GM23338 (cell line): ENCODE results near the gene RMDN3. TPM values are rescaled to one million over a fixed set of nuclear protein-coding genes. Genes with fewer than 3 reads are reported as not detected.

Experiments used
- ATAC-seq: fragments of 200-7000 bp; cut with Tn5 transposase; 3 replicates; pipeline ENCODE4 v1.9.1; 2020
- DNase-seq: peaks from one replicate; pipeline ENCODE4 v3.0.0-alpha.2; 2015; ENCODE audit warnings: low spot score
- H2AFZ ChIP-seq: fragments of 200-600 bp; sonication (generic); 2 replicates; pipeline ENCODE4 v1.8.0; 2016; ENCODE audit warnings: antibody characterized with exemption, mild to moderate bottlenecking, moderate library complexity
- H3F3A ChIP-seq: fragments of 200-600 bp; sonication (generic); replicated peaks from 2 replicates; pipeline ENCODE4 v1.8.0; 2017; ENCODE audit warnings: antibody characterized with exemption, mixed run types, low read depth
- H3K27ac ChIP-seq: fragments of 200-600 bp; sonication (generic); 2 replicates; pipeline ENCODE4 v1.6.1; 2016; ENCODE audit warnings: low read depth
- H3K27me3 ChIP-seq: fragments of 200-600 bp; sonication (generic); 2 replicates; pipeline ENCODE4 v1.8.0; 2016; ENCODE audit warnings: mild to moderate bottlenecking, mixed run types, moderate library complexity; ENCODE audit not compliant: insufficient read depth
- H3K36me3 ChIP-seq: fragments of 200-600 bp; sonication (generic); 2 replicates; pipeline ENCODE4 v1.8.0; 2016; ENCODE audit warnings: mild to moderate bottlenecking; ENCODE audit not compliant: insufficient read depth
- H3K4me1 ChIP-seq: fragments of 200-600 bp; sonication (generic); 2 replicates; pipeline ENCODE4 v1.8.0; 2016; ENCODE audit warnings: mild to moderate bottlenecking, moderate library complexity; ENCODE audit not compliant: insufficient read depth
- H3K4me2 ChIP-seq: fragments of 200-600 bp; sonication (generic); 2 replicates; pipeline ENCODE4 v1.7.1; 2017; ENCODE audit warnings: mixed run types
- H3K4me3 ChIP-seq: fragments of 200-600 bp; sonication (generic); 2 replicates; pipeline ENCODE4 v1.6.1; 2016; ENCODE audit warnings: mixed run types
- H3K79me2 ChIP-seq: fragments of 200-600 bp; sonication (generic); replicated peaks from 2 replicates; pipeline ENCODE4 v1.8.0; 2017; ENCODE audit warnings: mild to moderate bottlenecking; ENCODE audit not compliant: insufficient read depth
- H3K9me2 ChIP-seq: fragments of 200-600 bp; sonication (generic); 2 replicates; pipeline ENCODE4 v1.8.0; 2017; ENCODE audit not compliant: insufficient read depth
- H4K20me1 ChIP-seq: fragments of 200-600 bp; sonication (generic); replicated peaks from 2 replicates; pipeline ENCODE4 v1.8.0; 2017; ENCODE audit warnings: mild to moderate bottlenecking; ENCODE audit not compliant: insufficient read depth
- H3K27ac Mint-ChIP-seq: 2 replicates; pipeline ENCODE4 v1.8.0; 2020; ENCODE audit warnings: inconsistent platforms, mild to moderate bottlenecking, moderate library complexity, mixed read lengths
- H3K27me3 Mint-ChIP-seq: 3 replicates; pipeline ENCODE4 v1.8.0; 2022; ENCODE audit warnings: low read depth, mild to moderate bottlenecking, moderate library complexity, mixed read lengths, inconsistent platforms; ENCODE audit not compliant: insufficient read depth, poor library complexity
- H3K36me3 Mint-ChIP-seq: 3 replicates; pipeline ENCODE4 v1.8.0; 2021; ENCODE audit warnings: low read depth, mild to moderate bottlenecking, inconsistent platforms, moderate library complexity, mixed read lengths
- H3K4me1 Mint-ChIP-seq: 3 replicates; pipeline ENCODE4 v1.8.0; 2020; ENCODE audit warnings: mild to moderate bottlenecking, inconsistent platforms, mixed read lengths
- H3K4me3 Mint-ChIP-seq: 3 replicates; pipeline ENCODE4 v1.8.0; 2021; ENCODE audit warnings: moderate library complexity, mild to moderate bottlenecking, inconsistent platforms, mixed read lengths
- H3K9me3 Mint-ChIP-seq: 3 replicates; pipeline ENCODE4 v1.8.0; 2020; ENCODE audit warnings: moderate library complexity, mild to moderate bottlenecking, inconsistent platforms, mixed read lengths
- CTCF ChIP-seq, 2 experiments: fragments of 200-600 bp in 1 of 2; sonication (generic) in 1 of 2; conservative IDR thresholded peaks; 2 replicates each; pipeline versions ENCODE4 v1.5.1 to v1.6.1; 2016 to 2017; ENCODE audit warnings: antibody characterized with exemption in 2 of 2, low read depth in 2 of 2, mild to moderate bottlenecking in 2 of 2, moderate library complexity in 1 of 2
- ETS1 ChIP-seq: IDR thresholded peaks from 2 replicates; pipeline ENCODE4 v1.6.1; 2016; ENCODE audit warnings: antibody characterized with exemption
- EZH2 ChIP-seq: fragments of 200-600 bp; sonication (generic); IDR thresholded peaks from one replicate; pipeline ENCODE4 v1.8.0; 2017; ENCODE audit warnings: antibody characterized with exemption, mild to moderate bottlenecking, low read depth; ENCODE audit not compliant: unreplicated experiment
- EZH2phosphoT487 ChIP-seq: fragments of 200-600 bp; sonication (generic); IDR thresholded peaks from one replicate; pipeline ENCODE4 v1.8.1; 2018; ENCODE audit warnings: antibody characterized with exemption; ENCODE audit not compliant: unreplicated experiment
- JUNB ChIP-seq: IDR thresholded peaks from one replicate; pipeline ENCODE4 v1.6.1; 2016; ENCODE audit warnings: antibody characterized with exemption; ENCODE audit not compliant: unreplicated experiment
- NANOG ChIP-seq: IDR thresholded peaks from 2 replicates; pipeline ENCODE4 v1.6.1; 2016; ENCODE audit warnings: antibody characterized with exemption, borderline replicate concordance
- POLR2AphosphoS5 ChIP-seq: IDR thresholded peaks from 2 replicates; pipeline ENCODE4 v1.6.1; 2016; ENCODE audit warnings: antibody characterized with exemption, low read depth
- STAT1 ChIP-seq: IDR thresholded peaks from one replicate; pipeline ENCODE4 v1.6.1; 2016; ENCODE audit warnings: antibody characterized with exemption; ENCODE audit not compliant: unreplicated experiment
- ZNF114 ChIP-seq: fragments of 250-450 bp; sonication (Bioruptor Pico); IDR thresholded peaks from 2 replicates; pipeline ENCODE4 v1.5.0; 2020; ENCODE audit warnings: mild to moderate bottlenecking, moderate library complexity
- polyA plus RNA-seq: library from polyadenylated mRNA; unstranded; fragments of >200 nt; fragmentation: Nextera tagmentation; extraction: Ambion mirVana; gene quantifications from 2 replicates; pipeline ENCODE4 v1.2.1, GENCODE V29; 2016
- total RNA-seq: library from RNA; depleted of rRNA; stranded (reverse); fragments of >200 nt; shearing (Covaris generic); gene quantifications from 2 replicates; pipeline ENCODE4 v1.2.3, GENCODE V29; 2014
- TF ChIP-seq, protein P1 (sequence below): IDR thresholded peaks from one replicate; pipeline ENCODE4 v1.6.1; 2018; ENCODE audit warnings: antibody characterized with exemption; ENCODE audit not compliant: unreplicated experiment
- TF ChIP-seq, protein P2 (sequence below): fragments of 250-450 bp; sonication (Bioruptor Pico); IDR thresholded peaks from 2 replicates; pipeline ENCODE4 v1.5.0; 2020; ENCODE audit warnings: mild to moderate bottlenecking, moderate library complexity

RMDN3 gene
- total and polyA plus RNA-seq, 2 experiments from 2014 or later: 15.6 to 17.0 TPM

- no peak for TF ChIP-seq ETS1
Measured at GRCh38 chr15:40746916-40747418, 8.1 kb downstream of the RMDN3 start (continued).

DNA sequence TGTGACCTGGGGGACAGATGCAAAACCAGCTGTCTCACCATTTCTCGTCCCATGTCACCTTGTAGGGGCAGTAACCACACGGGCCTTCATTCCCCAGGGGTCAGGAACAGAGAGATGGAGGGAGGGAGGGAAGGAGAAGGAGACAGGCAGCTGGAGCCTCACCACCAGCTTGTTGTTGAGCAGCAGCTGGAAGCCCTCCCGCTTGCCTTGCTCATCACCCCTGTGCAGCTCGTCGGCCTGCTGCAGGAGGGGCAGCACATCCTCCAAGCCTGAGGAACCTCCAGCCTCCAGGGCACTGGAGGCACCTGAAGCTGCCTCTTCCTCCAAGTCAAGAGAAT, 10.3 kb downstream of the RMDN3 start:
- Mint-ChIP-seq H3K27me3 (peaks cover 10% of the 10 kb centered on the region), H3K27ac (no peak overlapping the region; the same call in 1 of the 2 replicates), H3K9me3 (no peaks in the 10 kb centered on the region), H3K4me3 (no peak overlapping the region), H3K4me1 (peaks cover 28% of the 10 kb centered on the region), H3K36me3 (peaks cover 30% of the 10 kb centered on the region; the same call in 2 of the 3 replicates)
- H3K4me3 ChIP-seq: no peak overlapping the region
- no peaks in the 10 kb centered on the region for H3K9me2 ChIP-seq
- H4K20me1 ChIP-seq: peaks cover 5% of the 10 kb centered on the region; the same call in 1 of the 2 replicates
- no peaks in the 10 kb centered on the region for H3K79me2 ChIP-seq
- H3K27ac ChIP-seq: no peak overlapping the region
- DNase-seq (no peak), ATAC-seq (no peak)
- 0 out of 2 replicates have a peak, but pooled peaks cover 5% of the 10 kb centered on the region for H3F3A ChIP-seq
- no peaks in the 10 kb centered on the region for H3K27me3 ChIP-seq
- H3K36me3 ChIP-seq: peaks cover 8% of the 10 kb centered on the region; the same call in 1 of the 2 replicates
- peaks cover 8% of the 10 kb centered on the region; the same call in 1 of the 2 replicates for H3K4me1 ChIP-seq
- H2AFZ ChIP-seq: no peak overlapping the region
- no peak overlapping the region for H3K4me2 ChIP-seq
- TF ChIP-seq CTCF (conservative IDR thresholded peaks at IDR 0.05; ENCODE audit: low read depth in 2 of 2) (no peak), EZH2phosphoT487 (no peak), EZH2 (no peak), JUNB (no peak), ZNF114 (CRISPR knock-in tag) (no peak), POLR2AphosphoS5 (no peak), ETS1 (no peak), NANOG (no peak), STAT1 (no peak)
- TF ChIP-seq, protein P1, sequence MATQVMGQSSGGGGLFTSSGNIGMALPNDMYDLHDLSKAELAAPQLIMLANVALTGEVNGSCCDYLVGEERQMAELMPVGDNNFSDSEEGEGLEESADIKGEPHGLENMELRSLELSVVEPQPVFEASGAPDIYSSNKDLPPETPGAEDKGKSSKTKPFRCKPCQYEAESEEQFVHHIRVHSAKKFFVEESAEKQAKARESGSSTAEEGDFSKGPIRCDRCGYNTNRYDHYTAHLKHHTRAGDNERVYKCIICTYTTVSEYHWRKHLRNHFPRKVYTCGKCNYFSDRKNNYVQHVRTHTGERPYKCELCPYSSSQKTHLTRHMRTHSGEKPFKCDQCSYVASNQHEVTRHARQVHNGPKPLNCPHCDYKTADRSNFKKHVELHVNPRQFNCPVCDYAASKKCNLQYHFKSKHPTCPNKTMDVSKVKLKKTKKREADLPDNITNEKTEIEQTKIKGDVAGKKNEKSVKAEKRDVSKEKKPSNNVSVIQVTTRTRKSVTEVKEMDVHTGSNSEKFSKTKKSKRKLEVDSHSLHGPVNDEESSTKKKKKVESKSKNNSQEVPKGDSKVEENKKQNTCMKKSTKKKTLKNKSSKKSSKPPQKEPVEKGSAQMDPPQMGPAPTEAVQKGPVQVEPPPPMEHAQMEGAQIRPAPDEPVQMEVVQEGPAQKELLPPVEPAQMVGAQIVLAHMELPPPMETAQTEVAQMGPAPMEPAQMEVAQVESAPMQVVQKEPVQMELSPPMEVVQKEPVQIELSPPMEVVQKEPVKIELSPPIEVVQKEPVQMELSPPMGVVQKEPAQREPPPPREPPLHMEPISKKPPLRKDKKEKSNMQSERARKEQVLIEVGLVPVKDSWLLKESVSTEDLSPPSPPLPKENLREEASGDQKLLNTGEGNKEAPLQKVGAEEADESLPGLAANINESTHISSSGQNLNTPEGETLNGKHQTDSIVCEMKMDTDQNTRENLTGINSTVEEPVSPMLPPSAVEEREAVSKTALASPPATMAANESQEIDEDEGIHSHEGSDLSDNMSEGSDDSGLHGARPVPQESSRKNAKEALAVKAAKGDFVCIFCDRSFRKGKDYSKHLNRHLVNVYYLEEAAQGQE: no peak
- TF ChIP-seq, protein P2, sequence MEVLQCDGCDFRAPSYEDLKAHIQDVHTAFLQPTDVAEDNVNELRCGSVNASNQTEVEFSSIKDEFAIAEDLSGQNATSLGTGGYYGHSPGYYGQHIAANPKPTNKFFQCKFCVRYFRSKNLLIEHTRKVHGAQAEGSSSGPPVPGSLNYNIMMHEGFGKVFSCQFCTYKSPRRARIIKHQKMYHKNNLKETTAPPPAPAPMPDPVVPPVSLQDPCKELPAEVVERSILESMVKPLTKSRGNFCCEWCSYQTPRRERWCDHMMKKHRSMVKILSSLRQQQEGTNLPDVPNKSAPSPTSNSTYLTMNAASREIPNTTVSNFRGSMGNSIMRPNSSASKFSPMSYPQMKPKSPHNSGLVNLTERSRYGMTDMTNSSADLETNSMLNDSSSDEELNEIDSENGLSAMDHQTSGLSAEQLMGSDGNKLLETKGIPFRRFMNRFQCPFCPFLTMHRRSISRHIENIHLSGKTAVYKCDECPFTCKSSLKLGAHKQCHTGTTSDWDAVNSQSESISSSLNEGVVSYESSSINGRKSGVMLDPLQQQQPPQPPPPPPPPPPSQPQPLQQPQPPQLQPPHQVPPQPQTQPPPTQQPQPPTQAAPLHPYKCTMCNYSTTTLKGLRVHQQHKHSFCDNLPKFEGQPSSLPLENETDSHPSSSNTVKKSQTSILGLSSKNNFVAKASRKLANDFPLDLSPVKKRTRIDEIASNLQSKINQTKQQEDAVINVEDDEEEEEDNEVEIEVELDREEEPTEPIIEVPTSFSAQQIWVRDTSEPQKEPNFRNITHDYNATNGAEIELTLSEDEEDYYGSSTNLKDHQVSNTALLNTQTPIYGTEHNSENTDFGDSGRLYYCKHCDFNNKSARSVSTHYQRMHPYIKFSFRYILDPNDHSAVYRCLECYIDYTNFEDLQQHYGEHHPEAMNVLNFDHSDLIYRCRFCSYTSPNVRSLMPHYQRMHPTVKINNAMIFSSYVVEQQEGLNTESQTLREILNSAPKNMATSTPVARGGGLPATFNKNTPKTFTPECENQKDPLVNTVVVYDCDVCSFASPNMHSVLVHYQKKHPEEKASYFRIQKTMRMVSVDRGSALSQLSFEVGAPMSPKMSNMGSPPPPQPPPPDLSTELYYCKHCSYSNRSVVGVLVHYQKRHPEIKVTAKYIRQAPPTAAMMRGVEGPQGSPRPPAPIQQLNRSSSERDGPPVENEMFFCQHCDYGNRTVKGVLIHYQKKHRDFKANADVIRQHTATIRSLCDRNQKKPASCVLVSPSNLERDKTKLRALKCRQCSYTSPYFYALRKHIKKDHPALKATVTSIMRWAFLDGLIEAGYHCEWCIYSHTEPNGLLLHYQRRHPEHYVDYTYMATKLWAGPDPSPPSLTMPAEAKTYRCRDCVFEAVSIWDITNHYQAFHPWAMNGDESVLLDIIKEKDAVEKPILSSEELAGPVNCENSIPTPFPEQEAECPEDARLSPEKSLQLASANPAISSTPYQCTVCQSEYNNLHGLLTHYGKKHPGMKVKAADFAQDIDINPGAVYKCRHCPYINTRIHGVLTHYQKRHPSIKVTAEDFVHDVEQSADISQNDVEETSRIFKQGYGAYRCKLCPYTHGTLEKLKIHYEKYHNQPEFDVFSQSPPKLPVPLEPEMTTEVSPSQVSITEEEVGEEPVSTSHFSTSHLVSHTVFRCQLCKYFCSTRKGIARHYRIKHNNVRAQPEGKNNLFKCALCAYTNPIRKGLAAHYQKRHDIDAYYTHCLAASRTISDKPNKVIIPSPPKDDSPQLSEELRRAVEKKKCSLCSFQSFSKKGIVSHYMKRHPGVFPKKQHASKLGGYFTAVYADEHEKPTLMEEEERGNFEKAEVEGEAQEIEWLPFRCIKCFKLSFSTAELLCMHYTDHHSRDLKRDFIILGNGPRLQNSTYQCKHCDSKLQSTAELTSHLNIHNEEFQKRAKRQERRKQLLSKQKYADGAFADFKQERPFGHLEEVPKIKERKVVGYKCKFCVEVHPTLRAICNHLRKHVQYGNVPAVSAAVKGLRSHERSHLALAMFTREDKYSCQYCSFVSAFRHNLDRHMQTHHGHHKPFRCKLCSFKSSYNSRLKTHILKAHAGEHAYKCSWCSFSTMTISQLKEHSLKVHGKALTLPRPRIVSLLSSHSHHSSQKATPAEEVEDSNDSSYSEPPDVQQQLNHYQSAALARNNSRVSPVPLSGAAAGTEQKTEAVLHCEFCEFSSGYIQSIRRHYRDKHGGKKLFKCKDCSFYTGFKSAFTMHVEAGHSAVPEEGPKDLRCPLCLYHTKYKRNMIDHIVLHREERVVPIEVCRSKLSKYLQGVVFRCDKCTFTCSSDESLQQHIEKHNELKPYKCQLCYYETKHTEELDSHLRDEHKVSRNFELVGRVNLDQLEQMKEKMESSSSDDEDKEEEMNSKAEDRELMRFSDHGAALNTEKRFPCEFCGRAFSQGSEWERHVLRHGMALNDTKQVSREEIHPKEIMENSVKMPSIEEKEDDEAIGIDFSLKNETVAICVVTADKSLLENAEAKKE (CRISPR knock-in tag): no peak
